K562 (cell line): Measurements from ENCODE around the gene IL12RB1. TPM values are rescaled to one million over a fixed set of nuclear protein-coding genes. Genes with fewer than 3 reads are reported as not detected.

Experiments used
- BHLHE40 ChIP-seq: IDR thresholded peaks from 2 replicates; pipeline ENCODE4 v1.6.1; 2011; ENCODE audit warnings: low read length, improper control_type of control experiment
- ERF ChIP-seq: fragments of 450-650 bp; formaldehyde crosslinking; IDR thresholded peaks from 2 replicates; pipeline ENCODE4 v1.4.0; 2020; ENCODE audit warnings: mild to moderate bottlenecking, mixed read lengths
- HOXB6 ChIP-seq: fragments of 250-450 bp; sonication (Bioruptor Pico); IDR thresholded peaks from 2 replicates; pipeline ENCODE4 v1.5.1; 2022; ENCODE audit warnings: mild to moderate bottlenecking, borderline replicate concordance
- PCBP2 ChIP-seq: fragments of 200-400 bp; formaldehyde crosslinking; IDR thresholded peaks from 2 replicates; pipeline ENCODE4 v1.6.1; 2018; ENCODE audit warnings: low read length, low read depth, mild to moderate bottlenecking, moderate library complexity; ENCODE audit not compliant: poor library complexity, severe bottlenecking
- RBM34 ChIP-seq: fragments of 200-400 bp; formaldehyde crosslinking; IDR thresholded peaks from 2 replicates; pipeline ENCODE4 v1.6.1; 2018; ENCODE audit warnings: low read length, borderline replicate concordance; ENCODE audit not compliant: insufficient read depth
- TBP ChIP-seq: optimal IDR thresholded peaks from 2 replicates; pipeline ENCODE3; 2011; ENCODE audit warnings: low read depth, low read length, improper control_type of control experiment
- YBX1 ChIP-seq: fragments of 450-650 bp; IDR thresholded peaks from 2 replicates; pipeline ENCODE4 v1.7.1; 2016; ENCODE audit warnings: mild to moderate bottlenecking
- ZBTB7A ChIP-seq: IDR thresholded peaks from 2 replicates; pipeline ENCODE4 v1.6.1; 2011; ENCODE audit warnings: low read depth, mild to moderate bottlenecking, low read length, moderate library complexity, borderline replicate concordance; ENCODE audit not compliant: control insufficient read depth
- ZNF133 ChIP-seq: fragments of 250-450 bp; sonication (Bioruptor Pico); IDR thresholded peaks from 2 replicates; pipeline ENCODE4 v1.4.0; 2020; ENCODE audit warnings: mild to moderate bottlenecking
- ZNF146 ChIP-seq: IDR thresholded peaks from one replicate; pipeline ENCODE4 v1.6.1; 2018; ENCODE audit warnings: missing compliant biosample characterization; ENCODE audit not compliant: unreplicated experiment
- ZNF584 ChIP-seq: fragments of 200-800 bp; sonication (Bioruptor generic); IDR thresholded peaks from 2 replicates; pipeline ENCODE4 v1.6.1; 2016; ENCODE audit warnings: low read depth, mild to moderate bottlenecking, missing genetic modification characterization, missing compliant biosample characterization
- ZNF79 ChIP-seq: fragments of 250-450 bp; sonication (Bioruptor Pico); IDR thresholded peaks from 2 replicates; pipeline ENCODE4 v1.4.0; 2020; ENCODE audit warnings: low read depth, mild to moderate bottlenecking, moderate library complexity
- polyA plus RNA-seq, 8 experiments: library from polyadenylated mRNA; depleted of rRNA in 4 of 8; stranded (reverse) in 5 of 8; unstranded in 3 of 8; fragments of >200 nt; fragmentation: Nextera tagmentation in 2 of 8; fragmentation: Illumina TruSeq in 1 of 8; extraction: Ambion mirVana in 2 of 8; extraction: Trizol in 1 of 8; gene quantifications; 2 replicates each; pipeline versions ENCODE4 v1.2.1 to v1.2.3, GENCODE V29; 2011 to 2014; ENCODE audit warnings: inconsistent platforms in 1 of 8, missing spikeins in 1 of 8
- total RNA-seq, 7 experiments: library from RNA; depleted of rRNA in 6 of 7; stranded (reverse); fragments of >200 nt in 6 of 7; fragmentation: Illumina TruSeq in 2 of 7; extraction: Trizol in 2 of 7; gene quantifications; 2 replicates each; pipeline versions ENCODE4 v1.2.1 to v1.2.3, GENCODE V29; 2011 to 2021; ENCODE audit warnings: low replicate concordance in 1 of 7
- TF ChIP-seq, protein P1 (sequence below), 2 experiments: fragments of 450-650 bp in 1 of 2; sonication (generic) in 1 of 2; formaldehyde crosslinking in 1 of 2; IDR thresholded peaks in 1 of 2; conservative IDR thresholded peaks in 1 of 2; 2 replicates each; pipeline versions ENCODE4 v1.6.1 to v1.8.1; 2016 to 2023; ENCODE audit warnings: mild to moderate bottlenecking in 2 of 2, moderate library complexity in 2 of 2, inconsistent platforms in 1 of 2, missing genetic modification reagents in 1 of 2
- TF ChIP-seq, protein P2 (sequence below), 2 experiments: fragments of 150-350 bp in 1 of 2; IDR thresholded peaks; 2 replicates each; pipeline ENCODE4 v1.6.1; 2012 to 2016; ENCODE audit warnings: low read depth in 2 of 2, low read length in 2 of 2, mild to moderate bottlenecking in 1 of 2, moderate library complexity in 1 of 2
- TF ChIP-seq, protein P3 (sequence below): fragments of 250-450 bp; sonication (Bioruptor Pico); IDR thresholded peaks from 2 replicates; pipeline ENCODE4 v1.8.0; 2021; ENCODE audit warnings: mild to moderate bottlenecking, moderate library complexity
- TF ChIP-seq, protein P4 (sequence below): fragments of 250-450 bp; sonication (Bioruptor Pico); IDR thresholded peaks from 2 replicates; pipeline ENCODE4 v1.8.0; 2022; ENCODE audit warnings: inconsistent platforms
- TF ChIP-seq, protein P5 (sequence below), 2 experiments: IDR thresholded peaks; 2 replicates each; pipeline ENCODE4 v1.6.1; 2011; ENCODE audit warnings: borderline replicate concordance in 1 of 2, control low read depth in 1 of 2, low read depth in 1 of 2, low read length in 1 of 2, mild to moderate bottlenecking in 1 of 2, mixed read lengths in 1 of 2, moderate library complexity in 1 of 2; ENCODE audit not compliant: insufficient read depth in 1 of 2, insufficient read length in 1 of 2, poor library complexity in 1 of 2, severe bottlenecking in 1 of 2; ENCODE audit errors: extremely low read depth in 1 of 2

Gene IL12RB1
- total and polyA plus RNA-seq, 9 of the 15 experiments (the other 6 are each of a cell fraction or from before 2014, with no cell fraction given) = 0.04 to 0.07 (median 0.06) TPM; not detected in 5

DNA sequence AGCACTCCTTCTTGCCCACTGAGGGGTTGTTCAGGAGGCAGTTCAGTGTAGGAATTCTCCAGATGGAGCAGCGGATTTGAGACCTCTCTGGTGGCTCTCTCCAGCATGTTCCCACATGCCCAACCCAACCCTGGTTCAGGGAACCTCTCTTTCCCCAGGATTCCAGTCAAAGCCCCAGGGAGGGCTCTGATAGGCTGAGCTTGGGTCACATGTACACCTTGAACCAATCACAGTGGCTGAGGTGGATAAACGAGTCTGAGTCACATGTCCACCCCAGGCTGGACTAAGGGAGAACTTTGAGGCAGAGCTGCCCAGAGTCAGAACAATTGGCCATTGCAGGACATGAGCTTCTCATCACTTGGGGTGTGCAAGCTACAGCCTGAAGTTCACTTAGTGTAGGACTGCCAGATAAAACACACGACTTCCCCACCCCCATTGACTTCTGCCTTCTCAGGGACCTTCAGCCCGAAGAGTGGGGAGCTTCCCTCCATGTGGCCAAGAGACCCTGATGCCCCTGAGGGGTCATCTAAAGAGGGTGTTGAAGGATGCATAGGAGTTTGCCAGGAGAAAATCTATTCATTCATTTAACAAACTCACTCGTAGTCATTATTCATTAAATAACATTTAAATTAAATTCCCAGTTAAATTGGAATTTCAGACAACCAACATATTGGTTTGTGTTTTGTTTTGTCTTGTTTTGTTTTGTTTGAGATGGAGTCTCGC is 6.9 kb upstream of the IL12RB1 start (continued):
- no peak for TF ChIP-seq BHLHE40
- no peak for TF ChIP-seq PCBP2
- no peak for TF ChIP-seq ZNF146 (CRISPR knock-in tag)
- TF ChIP-seq, protein P1, sequence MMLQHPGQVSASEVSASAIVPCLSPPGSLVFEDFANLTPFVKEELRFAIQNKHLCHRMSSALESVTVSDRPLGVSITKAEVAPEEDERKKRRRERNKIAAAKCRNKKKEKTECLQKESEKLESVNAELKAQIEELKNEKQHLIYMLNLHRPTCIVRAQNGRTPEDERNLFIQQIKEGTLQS (IDR thresholded peaks at IDR 0.05) = 0 out of 2 replicates have a peak, but pooled peaks have one; percentile 14
- TF ChIP-seq, protein P1 (CRISPR knock-in tag; conservative IDR thresholded peaks at IDR 0.05) = no peak
- no peak for TF ChIP-seq YBX1
- TF ChIP-seq HOXB6 (CRISPR knock-in tag) = no peak
- TF ChIP-seq ZNF79 (CRISPR knock-in tag) = 0 out of 2 replicates have a peak, but pooled peaks have one; percentile 20
- TF ChIP-seq, protein P2, sequence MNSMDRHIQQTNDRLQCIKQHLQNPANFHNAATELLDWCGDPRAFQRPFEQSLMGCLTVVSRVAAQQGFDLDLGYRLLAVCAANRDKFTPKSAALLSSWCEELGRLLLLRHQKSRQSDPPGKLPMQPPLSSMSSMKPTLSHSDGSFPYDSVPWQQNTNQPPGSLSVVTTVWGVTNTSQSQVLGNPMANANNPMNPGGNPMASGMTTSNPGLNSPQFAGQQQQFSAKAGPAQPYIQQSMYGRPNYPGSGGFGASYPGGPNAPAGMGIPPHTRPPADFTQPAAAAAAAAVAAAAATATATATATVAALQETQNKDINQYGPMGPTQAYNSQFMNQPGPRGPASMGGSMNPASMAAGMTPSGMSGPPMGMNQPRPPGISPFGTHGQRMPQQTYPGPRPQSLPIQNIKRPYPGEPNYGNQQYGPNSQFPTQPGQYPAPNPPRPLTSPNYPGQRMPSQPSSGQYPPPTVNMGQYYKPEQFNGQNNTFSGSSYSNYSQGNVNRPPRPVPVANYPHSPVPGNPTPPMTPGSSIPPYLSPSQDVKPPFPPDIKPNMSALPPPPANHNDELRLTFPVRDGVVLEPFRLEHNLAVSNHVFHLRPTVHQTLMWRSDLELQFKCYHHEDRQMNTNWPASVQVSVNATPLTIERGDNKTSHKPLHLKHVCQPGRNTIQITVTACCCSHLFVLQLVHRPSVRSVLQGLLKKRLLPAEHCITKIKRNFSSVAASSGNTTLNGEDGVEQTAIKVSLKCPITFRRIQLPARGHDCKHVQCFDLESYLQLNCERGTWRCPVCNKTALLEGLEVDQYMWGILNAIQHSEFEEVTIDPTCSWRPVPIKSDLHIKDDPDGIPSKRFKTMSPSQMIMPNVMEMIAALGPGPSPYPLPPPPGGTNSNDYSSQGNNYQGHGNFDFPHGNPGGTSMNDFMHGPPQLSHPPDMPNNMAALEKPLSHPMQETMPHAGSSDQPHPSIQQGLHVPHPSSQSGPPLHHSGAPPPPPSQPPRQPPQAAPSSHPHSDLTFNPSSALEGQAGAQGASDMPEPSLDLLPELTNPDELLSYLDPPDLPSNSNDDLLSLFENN (IDR thresholded peaks at IDR 0.05; ENCODE audit: low read depth in 2 of 2, low read length in 2 of 2) = no peak
- TF ChIP-seq, protein P3, sequence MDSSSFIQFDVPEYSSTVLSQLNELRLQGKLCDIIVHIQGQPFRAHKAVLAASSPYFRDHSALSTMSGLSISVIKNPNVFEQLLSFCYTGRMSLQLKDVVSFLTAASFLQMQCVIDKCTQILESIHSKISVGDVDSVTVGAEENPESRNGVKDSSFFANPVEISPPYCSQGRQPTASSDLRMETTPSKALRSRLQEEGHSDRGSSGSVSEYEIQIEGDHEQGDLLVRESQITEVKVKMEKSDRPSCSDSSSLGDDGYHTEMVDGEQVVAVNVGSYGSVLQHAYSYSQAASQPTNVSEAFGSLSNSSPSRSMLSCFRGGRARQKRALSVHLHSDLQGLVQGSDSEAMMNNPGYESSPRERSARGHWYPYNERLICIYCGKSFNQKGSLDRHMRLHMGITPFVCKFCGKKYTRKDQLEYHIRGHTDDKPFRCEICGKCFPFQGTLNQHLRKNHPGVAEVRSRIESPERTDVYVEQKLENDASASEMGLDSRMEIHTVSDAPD (CRISPR knock-in tag) = no peak
- TF ChIP-seq TBP = no peak
- TF ChIP-seq, protein P4, sequence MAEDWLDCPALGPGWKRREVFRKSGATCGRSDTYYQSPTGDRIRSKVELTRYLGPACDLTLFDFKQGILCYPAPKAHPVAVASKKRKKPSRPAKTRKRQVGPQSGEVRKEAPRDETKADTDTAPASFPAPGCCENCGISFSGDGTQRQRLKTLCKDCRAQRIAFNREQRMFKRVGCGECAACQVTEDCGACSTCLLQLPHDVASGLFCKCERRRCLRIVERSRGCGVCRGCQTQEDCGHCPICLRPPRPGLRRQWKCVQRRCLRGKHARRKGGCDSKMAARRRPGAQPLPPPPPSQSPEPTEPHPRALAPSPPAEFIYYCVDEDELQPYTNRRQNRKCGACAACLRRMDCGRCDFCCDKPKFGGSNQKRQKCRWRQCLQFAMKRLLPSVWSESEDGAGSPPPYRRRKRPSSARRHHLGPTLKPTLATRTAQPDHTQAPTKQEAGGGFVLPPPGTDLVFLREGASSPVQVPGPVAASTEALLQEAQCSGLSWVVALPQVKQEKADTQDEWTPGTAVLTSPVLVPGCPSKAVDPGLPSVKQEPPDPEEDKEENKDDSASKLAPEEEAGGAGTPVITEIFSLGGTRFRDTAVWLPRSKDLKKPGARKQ (CRISPR knock-in tag) = no peak
- TF ChIP-seq, protein P5, sequence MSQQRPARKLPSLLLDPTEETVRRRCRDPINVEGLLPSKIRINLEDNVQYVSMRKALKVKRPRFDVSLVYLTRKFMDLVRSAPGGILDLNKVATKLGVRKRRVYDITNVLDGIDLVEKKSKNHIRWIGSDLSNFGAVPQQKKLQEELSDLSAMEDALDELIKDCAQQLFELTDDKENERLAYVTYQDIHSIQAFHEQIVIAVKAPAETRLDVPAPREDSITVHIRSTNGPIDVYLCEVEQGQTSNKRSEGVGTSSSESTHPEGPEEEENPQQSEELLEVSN (IDR thresholded peaks at IDR 0.05; ENCODE audit: borderline replicate concordance in 1 of 2, extremely low read depth in 1 of 2, insufficient read depth in 1 of 2, insufficient read length in 1 of 2, low read depth in 1 of 2, low read length in 1 of 2, poor library complexity in 1 of 2, severe bottlenecking in 1 of 2) = peak; percentile 83 to 89
- TF ChIP-seq ZNF133 (CRISPR knock-in tag) = no peak
- TF ChIP-seq ZNF584 (CRISPR knock-in tag) = 0 out of 2 replicates have a peak, but pooled peaks have one; percentile 14
- TF ChIP-seq ERF (CRISPR knock-in tag) = no peak
- no peak for TF ChIP-seq ZBTB7A
- TF ChIP-seq RBM34 = no peak
